ACC112 (cell line): ENCODE measurements around the gene FMNL1.

Experiments used
- H2AFZ ChIP-seq: fragments of 200-600 bp; sonication (generic); one replicate; pipeline ENCODE4 v1.6.0; 2017; ENCODE audit warnings: antibody characterized with exemption, low read length; ENCODE audit not compliant: unreplicated experiment
- H3K27ac ChIP-seq: fragments of 200-600 bp; sonication (generic); 2 replicates; pipeline ENCODE4 v1.5.1; 2014; ENCODE audit warnings: low read depth, mild to moderate bottlenecking, antibody characterized with exemption, low read length, moderate library complexity
- H3K27me3 ChIP-seq: fragments of 200-600 bp; sonication (generic); 2 replicates; pipeline ENCODE4 v1.6.1; 2014; ENCODE audit warnings: mild to moderate bottlenecking, antibody characterized with exemption, low read length, moderate library complexity, mixed read lengths; ENCODE audit not compliant: insufficient read depth
- H3K36me3 ChIP-seq: fragments of 200-600 bp; sonication (generic); 2 replicates; pipeline ENCODE4 v1.6.1; 2016; ENCODE audit warnings: mild to moderate bottlenecking, antibody characterized with exemption, low read length, moderate library complexity, mixed read lengths; ENCODE audit not compliant: insufficient read depth
- H3K4me1 ChIP-seq: fragments of 200-600 bp; sonication (generic); one replicate; pipeline ENCODE4 v1.6.1; 2016; ENCODE audit warnings: low read length, mixed read lengths; ENCODE audit not compliant: insufficient read depth, unreplicated experiment, control insufficient read depth
- H3K4me3 ChIP-seq: fragments of 200-600 bp; sonication (generic); 2 replicates; pipeline ENCODE4 v1.5.1; 2014; ENCODE audit warnings: mild to moderate bottlenecking, low read depth, low read length
- H3K79me2 ChIP-seq: fragments of 200-600 bp; sonication (generic); one replicate; pipeline ENCODE4 v1.6.0; 2016; ENCODE audit warnings: low read length; ENCODE audit not compliant: control insufficient read depth, unreplicated experiment, insufficient read depth

Gene FMNL1

GRCh38 chr17:45273551-45273957 lies 51.9 kb downstream of the FMNL1 start:
- H3K27me3 ChIP-seq = no peaks in the 10 kb centered on the region
- H3K27ac ChIP-seq = no peak overlapping the region
- no peaks in the 10 kb centered on the region for H3K79me2 ChIP-seq
- H3K4me3 ChIP-seq = no peak overlapping the region
- no peak overlapping the region for H2AFZ ChIP-seq
- H3K36me3 ChIP-seq = peaks cover 33% of the 10 kb centered on the region
- peaks cover 13% of the 10 kb centered on the region for H3K4me1 ChIP-seq

DNA sequence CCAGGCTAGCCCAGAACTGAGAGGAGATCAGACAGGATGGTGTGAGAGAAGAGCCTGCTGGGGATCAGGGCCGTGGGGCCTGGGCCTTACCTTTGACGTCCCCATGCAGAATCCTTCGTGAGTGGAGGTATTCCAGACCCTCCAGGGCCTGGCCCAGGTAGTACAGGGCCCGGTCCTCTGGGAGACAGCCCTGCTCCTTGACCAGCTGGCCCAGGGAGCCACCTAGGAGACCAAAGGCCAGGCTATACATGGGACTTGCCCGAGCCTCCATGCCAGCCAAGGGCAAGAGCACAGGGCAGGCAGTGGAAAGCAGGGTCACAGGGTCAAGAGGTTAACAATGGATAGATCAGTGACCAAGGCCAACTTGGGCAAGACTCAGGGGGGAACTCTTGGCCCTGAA lies 52.3 kb downstream of the FMNL1 start:
- no peak overlapping the region for H3K27ac ChIP-seq
- H3K4me3 ChIP-seq = no peak overlapping the region
- H3K36me3 ChIP-seq = peaks cover 31% of the 10 kb centered on the region
- no peaks in the 10 kb centered on the region for H3K27me3 ChIP-seq
- H2AFZ ChIP-seq = no peak overlapping the region
- no peaks in the 10 kb centered on the region for H3K79me2 ChIP-seq
- peaks cover 16% of the 10 kb centered on the region for H3K4me1 ChIP-seq

- Histone ChIP-seq H3K4me1 (peaks cover 16% of the 10 kb centered on the region), H2AFZ (no peak overlapping the region), H3K36me3 (peaks cover 19% of the 10 kb centered on the region), H3K79me2 (peaks cover 3% of the 10 kb centered on the region), H3K27ac (no peak overlapping the region), H3K4me3 (no peak overlapping the region), H3K27me3 (no peaks in the 10 kb centered on the region)
Measured at GRCh38 chr17:45276031-45276430, 54.3 kb downstream of the FMNL1 start.

GRCh38 chr17:45277216-45277849 lies 55.6 kb downstream of the FMNL1 start:
- peaks cover 16% of the 10 kb centered on the region for H3K4me1 ChIP-seq
- peaks cover 3% of the 10 kb centered on the region for H3K79me2 ChIP-seq
- peaks cover 17% of the 10 kb centered on the region for H3K36me3 ChIP-seq
- H3K27ac ChIP-seq = peak overlapping the region; percentile 54
- H2AFZ ChIP-seq = no peak overlapping the region
- peak overlapping the region; percentile 4; the same call in 1 of the 2 replicates for H3K4me3 ChIP-seq
- no peaks in the 10 kb centered on the region for H3K27me3 ChIP-seq

DNA sequence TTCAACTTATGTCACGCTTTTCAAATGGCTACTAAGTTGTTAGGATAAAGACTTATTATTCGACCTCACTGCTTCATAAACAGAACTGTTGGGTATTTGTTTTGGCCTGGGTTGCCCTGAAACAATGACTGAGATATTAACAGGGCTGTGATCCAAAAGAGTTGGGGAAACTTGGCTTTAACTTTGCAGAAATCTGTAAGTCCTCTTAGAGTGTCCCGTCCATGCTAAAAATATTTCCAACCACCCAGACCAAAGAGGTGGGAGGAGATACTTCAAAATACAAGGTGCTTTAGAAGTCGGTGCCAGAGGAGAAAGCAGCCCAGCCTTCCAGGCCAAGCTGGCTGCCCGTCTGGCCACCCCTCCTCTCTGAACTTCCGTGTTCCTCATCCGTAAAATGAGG lies 56.3 kb downstream of the FMNL1 start:
- H3K27ac ChIP-seq = peak overlapping the region; percentile 54

DNA sequence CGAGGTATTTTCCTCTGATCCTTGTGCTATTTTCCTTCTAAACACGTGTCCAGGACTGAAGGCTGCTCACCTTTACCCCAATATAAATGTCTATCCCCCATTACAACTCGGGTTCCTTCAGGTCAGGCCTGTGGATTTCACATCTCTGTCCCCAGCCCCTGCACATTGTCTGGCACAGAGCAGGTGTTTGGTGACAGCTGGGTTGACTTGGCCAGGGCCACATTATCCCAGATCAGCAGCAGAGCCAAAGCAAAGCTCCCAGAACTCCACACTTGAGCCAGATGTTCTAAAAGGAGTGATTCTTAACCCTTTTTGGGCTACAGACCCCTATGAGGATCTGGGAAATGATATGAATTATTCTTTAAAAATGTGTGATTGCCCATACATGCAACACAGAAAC lies 58.2 kb downstream of the FMNL1 start:
- H2AFZ ChIP-seq = no peak overlapping the region
- H3K4me3 ChIP-seq = no peak overlapping the region
- H3K4me1 ChIP-seq = peaks cover 16% of the 10 kb centered on the region
- H3K79me2 ChIP-seq = peaks cover 13% of the 10 kb centered on the region
- no peaks in the 10 kb centered on the region for H3K27me3 ChIP-seq
- H3K27ac ChIP-seq = no peak overlapping the region
- peaks cover 25% of the 10 kb centered on the region for H3K36me3 ChIP-seq

More for the DNA sequence above, 56.3 kb downstream of the FMNL1 start:
- H3K4me1 ChIP-seq = peaks cover 16% of the 10 kb centered on the region
- peaks cover 3% of the 10 kb centered on the region for H3K79me2 ChIP-seq
- H3K27me3 ChIP-seq = no peaks in the 10 kb centered on the region
- H3K36me3 ChIP-seq = peaks cover 21% of the 10 kb centered on the region
- H2AFZ ChIP-seq = no peak overlapping the region
- H3K4me3 ChIP-seq = no peak overlapping the region

- peak overlapping the region; percentile 16; the same call in 1 of the 2 replicates for H3K27ac ChIP-seq
- H2AFZ ChIP-seq = no peak overlapping the region
- no peak overlapping the region for H3K4me3 ChIP-seq
- H3K27me3 ChIP-seq = no peaks in the 10 kb centered on the region
- H3K4me1 ChIP-seq = peaks cover 12% of the 10 kb centered on the region
- H3K36me3 ChIP-seq = peaks cover 32% of the 10 kb centered on the region
- H3K79me2 ChIP-seq = peaks cover 13% of the 10 kb centered on the region
Measured at GRCh38 chr17:45282683-45283644, 61.3 kb downstream of the FMNL1 start.

DNA sequence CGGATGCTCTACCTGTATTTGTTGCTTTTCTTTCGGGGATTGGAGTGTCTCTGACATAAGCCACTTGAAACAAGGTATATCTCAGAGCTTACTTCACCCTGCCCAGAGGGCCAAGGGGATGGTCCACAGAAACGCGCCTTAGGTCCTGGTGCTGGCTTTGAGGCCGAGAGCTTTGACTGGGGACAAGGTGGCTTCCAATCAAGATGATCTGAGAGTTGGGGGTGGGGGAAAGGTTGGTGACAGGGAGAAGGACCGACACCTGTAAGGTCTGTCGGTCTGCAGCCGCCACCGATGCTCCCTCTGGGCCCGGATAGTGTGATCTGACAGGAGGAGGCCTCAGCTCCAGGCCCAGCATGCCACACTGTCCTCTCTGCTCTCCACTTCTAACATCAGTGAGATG lies 62.0 kb downstream of the FMNL1 start:
- Histone ChIP-seq H3K4me1 (peaks cover 6% of the 10 kb centered on the region), H3K27me3 (no peaks in the 10 kb centered on the region), H3K79me2 (peaks cover 13% of the 10 kb centered on the region), H3K36me3 (peaks cover 34% of the 10 kb centered on the region), H3K27ac (peak overlapping the region; percentile 16; the same call in 1 of the 2 replicates), H3K4me3 (no peak overlapping the region), H2AFZ (no peak overlapping the region)

GRCh38 chr17:45284176-45285140 lies 62.8 kb downstream of the FMNL1 start:
- Histone ChIP-seq H3K27ac (no peak overlapping the region), H3K36me3 (peaks cover 41% of the 10 kb centered on the region), H2AFZ (no peak overlapping the region)

DNA sequence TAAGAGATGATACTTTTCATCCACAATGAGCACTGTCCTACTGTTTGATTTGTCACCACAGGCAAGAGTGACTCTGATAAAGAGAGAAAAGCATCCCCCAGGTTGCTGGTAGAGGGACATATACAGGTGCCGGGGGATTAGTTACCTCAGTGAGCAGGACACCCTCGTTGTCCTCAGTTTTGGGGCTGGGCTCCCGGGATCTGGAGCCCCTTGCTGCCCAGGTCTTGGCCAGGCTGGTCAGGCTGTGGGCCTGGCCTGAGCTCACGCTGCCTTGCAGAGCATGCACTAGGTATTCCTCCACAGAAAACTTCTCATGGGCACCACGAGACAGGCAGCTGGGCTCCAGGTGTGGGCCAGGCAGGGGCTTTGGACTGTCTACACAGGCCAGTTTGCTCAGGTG lies 64.6 kb downstream of the FMNL1 start:
- Histone ChIP-seq H3K4me3 (no peak overlapping the region), H3K4me1 (peaks cover 10% of the 10 kb centered on the region), H3K36me3 (peaks cover 42% of the 10 kb centered on the region), H3K27me3 (no peaks in the 10 kb centered on the region), H2AFZ (no peak overlapping the region), H3K79me2 (peaks cover 33% of the 10 kb centered on the region), H3K27ac (no peak overlapping the region)

More at GRCh38 chr17:45284176-45285140, 62.8 kb downstream of the FMNL1 start:
- Histone ChIP-seq H3K4me1 (peaks cover 5% of the 10 kb centered on the region), H3K4me3 (no peak overlapping the region), H3K79me2 (peaks cover 18% of the 10 kb centered on the region), H3K27me3 (no peaks in the 10 kb centered on the region)
